Neural cell (in vitro differentiated cells): ENCODE data around the gene STXBP4.

Experiments used
- EZH2 ChIP-seq: fragments of 200-600, 300-800 bp; shearing (Covaris generic), sonication (generic); IDR thresholded peaks from 2 replicates; pipeline ENCODE4 v1.6.1; 2014; ENCODE audit warnings: antibody characterized with exemption, low read length, borderline replicate concordance, mild to moderate bottlenecking; ENCODE audit not compliant: insufficient read depth, poor library complexity, severe bottlenecking
- POLR2AphosphoS5 ChIP-seq: IDR thresholded peaks from 2 replicates; pipeline ENCODE4 v1.6.1; 2012
- RAD21 ChIP-seq: fragments of 450-650 bp; conservative IDR thresholded peaks from 2 replicates; pipeline ENCODE4 v1.6.1; 2014; ENCODE audit warnings: antibody characterized with exemption, mild to moderate bottlenecking, moderate library complexity
- TF ChIP-seq, protein P1 (sequence below): fragments of 450-650 bp; IDR thresholded peaks from 2 replicates; pipeline ENCODE4 v1.5.1; 2014; ENCODE audit warnings: antibody characterized with exemption, mild to moderate bottlenecking, moderate library complexity; ENCODE audit not compliant: poor library complexity, severe bottlenecking
- TF ChIP-seq, protein P2 (sequence below): IDR thresholded peaks from 2 replicates; pipeline ENCODE4 v1.6.1; 2012; ENCODE audit warnings: borderline replicate concordance

DNA sequence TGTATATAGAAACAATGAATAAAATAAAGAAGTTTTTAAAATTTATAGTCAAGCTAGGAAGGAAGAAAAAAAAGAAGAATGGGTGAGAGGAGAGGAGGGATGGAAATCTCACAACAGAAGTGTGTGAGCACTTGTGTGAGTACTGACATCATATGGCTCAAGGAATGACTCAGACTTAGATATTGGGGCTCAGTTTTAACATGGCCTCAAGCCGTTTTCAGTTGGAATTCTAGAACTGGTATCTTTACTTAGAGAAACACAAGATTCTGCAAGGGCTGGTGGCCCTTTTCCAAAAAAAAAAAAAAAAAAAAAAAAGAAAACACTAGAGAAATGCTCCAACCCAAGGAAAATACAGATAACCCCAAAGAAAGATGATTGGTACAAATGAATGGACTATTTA is 55.1 kb downstream of the STXBP4 start:
- TF ChIP-seq EZH2 (no peak), RAD21 (no peak), POLR2AphosphoS5 (no peak)
- TF ChIP-seq, protein P1, sequence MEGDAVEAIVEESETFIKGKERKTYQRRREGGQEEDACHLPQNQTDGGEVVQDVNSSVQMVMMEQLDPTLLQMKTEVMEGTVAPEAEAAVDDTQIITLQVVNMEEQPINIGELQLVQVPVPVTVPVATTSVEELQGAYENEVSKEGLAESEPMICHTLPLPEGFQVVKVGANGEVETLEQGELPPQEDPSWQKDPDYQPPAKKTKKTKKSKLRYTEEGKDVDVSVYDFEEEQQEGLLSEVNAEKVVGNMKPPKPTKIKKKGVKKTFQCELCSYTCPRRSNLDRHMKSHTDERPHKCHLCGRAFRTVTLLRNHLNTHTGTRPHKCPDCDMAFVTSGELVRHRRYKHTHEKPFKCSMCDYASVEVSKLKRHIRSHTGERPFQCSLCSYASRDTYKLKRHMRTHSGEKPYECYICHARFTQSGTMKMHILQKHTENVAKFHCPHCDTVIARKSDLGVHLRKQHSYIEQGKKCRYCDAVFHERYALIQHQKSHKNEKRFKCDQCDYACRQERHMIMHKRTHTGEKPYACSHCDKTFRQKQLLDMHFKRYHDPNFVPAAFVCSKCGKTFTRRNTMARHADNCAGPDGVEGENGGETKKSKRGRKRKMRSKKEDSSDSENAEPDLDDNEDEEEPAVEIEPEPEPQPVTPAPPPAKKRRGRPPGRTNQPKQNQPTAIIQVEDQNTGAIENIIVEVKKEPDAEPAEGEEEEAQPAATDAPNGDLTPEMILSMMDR: no peak
- TF ChIP-seq, protein P2, sequence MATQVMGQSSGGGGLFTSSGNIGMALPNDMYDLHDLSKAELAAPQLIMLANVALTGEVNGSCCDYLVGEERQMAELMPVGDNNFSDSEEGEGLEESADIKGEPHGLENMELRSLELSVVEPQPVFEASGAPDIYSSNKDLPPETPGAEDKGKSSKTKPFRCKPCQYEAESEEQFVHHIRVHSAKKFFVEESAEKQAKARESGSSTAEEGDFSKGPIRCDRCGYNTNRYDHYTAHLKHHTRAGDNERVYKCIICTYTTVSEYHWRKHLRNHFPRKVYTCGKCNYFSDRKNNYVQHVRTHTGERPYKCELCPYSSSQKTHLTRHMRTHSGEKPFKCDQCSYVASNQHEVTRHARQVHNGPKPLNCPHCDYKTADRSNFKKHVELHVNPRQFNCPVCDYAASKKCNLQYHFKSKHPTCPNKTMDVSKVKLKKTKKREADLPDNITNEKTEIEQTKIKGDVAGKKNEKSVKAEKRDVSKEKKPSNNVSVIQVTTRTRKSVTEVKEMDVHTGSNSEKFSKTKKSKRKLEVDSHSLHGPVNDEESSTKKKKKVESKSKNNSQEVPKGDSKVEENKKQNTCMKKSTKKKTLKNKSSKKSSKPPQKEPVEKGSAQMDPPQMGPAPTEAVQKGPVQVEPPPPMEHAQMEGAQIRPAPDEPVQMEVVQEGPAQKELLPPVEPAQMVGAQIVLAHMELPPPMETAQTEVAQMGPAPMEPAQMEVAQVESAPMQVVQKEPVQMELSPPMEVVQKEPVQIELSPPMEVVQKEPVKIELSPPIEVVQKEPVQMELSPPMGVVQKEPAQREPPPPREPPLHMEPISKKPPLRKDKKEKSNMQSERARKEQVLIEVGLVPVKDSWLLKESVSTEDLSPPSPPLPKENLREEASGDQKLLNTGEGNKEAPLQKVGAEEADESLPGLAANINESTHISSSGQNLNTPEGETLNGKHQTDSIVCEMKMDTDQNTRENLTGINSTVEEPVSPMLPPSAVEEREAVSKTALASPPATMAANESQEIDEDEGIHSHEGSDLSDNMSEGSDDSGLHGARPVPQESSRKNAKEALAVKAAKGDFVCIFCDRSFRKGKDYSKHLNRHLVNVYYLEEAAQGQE: no peak
